ENCODE measurements around the gene SH3BGRL. TPM values are rescaled to one million over a fixed set of nuclear protein-coding genes. Genes with fewer than 3 reads are reported as not detected.
A peak's percentile ranks its signal among the peaks of the same experiment; 100 is the strongest.

The SH3BGRL gene
- polyA plus RNA-seq, 3 donors = 203 to 374 (median 318) TPM

- no peak overlapping the region for H3K27ac ChIP-seq (ENCODE audit: low read depth in 1 of 2, low read length in 2 of 2)
- no peak overlapping the region for H3K9ac ChIP-seq (ENCODE audit: insufficient read depth, low read length, poor library complexity, severe bottlenecking)
- peak; percentile 1 to 12 (median 1) for DNase-seq
- TF ChIP-seq, protein P1, sequence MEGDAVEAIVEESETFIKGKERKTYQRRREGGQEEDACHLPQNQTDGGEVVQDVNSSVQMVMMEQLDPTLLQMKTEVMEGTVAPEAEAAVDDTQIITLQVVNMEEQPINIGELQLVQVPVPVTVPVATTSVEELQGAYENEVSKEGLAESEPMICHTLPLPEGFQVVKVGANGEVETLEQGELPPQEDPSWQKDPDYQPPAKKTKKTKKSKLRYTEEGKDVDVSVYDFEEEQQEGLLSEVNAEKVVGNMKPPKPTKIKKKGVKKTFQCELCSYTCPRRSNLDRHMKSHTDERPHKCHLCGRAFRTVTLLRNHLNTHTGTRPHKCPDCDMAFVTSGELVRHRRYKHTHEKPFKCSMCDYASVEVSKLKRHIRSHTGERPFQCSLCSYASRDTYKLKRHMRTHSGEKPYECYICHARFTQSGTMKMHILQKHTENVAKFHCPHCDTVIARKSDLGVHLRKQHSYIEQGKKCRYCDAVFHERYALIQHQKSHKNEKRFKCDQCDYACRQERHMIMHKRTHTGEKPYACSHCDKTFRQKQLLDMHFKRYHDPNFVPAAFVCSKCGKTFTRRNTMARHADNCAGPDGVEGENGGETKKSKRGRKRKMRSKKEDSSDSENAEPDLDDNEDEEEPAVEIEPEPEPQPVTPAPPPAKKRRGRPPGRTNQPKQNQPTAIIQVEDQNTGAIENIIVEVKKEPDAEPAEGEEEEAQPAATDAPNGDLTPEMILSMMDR (IDR thresholded peaks at IDR 0.05) = peak; percentile 61
- no peaks in the 10 kb centered on the region for H3K9me3 ChIP-seq (replicated peaks in 1 of 2; ENCODE audit: control insufficient read depth in 1 of 2, insufficient read depth in 1 of 2, low read length in 2 of 2)
- Mint-ChIP-seq H3K36me3 (no peaks in the 10 kb centered on the region), H3K9me3 (no peaks in the 10 kb centered on the region), H3K27me3 (ENCODE audit: low read depth in 3 of 3) (peaks cover 0 to 3% (median 0%) of the 10 kb centered on the region in 3 donors), H3K27ac (no peak overlapping the region), H3K4me1 (no peaks in the 10 kb centered on the region), H3K4me3 (no peak overlapping the region)
- H4K20me1 ChIP-seq (ENCODE audit: insufficient read depth, low read length) = no peaks in the 10 kb centered on the region
- no CpG with 5 or more reads among the region's 1 CpG for WGBS (ENCODE audit: insufficient coverage)
- H3K4me3 ChIP-seq (replicated peaks in 1 of 3; ENCODE audit: low read depth in 2 of 3, low read length in 3 of 3) = no peak overlapping the region
- no peaks in the 10 kb centered on the region for H3K36me3 ChIP-seq (replicated peaks in 1 of 2; ENCODE audit: control insufficient read depth in 1 of 2, insufficient read depth in 2 of 2, low read length in 2 of 2)
- intact Hi-C loops (cut with micrococcal nuclease) = no loop called here
- H3K4me2 ChIP-seq (replicated peaks; ENCODE audit: extremely low read depth, low read length, poor library complexity, severe bottlenecking) = no peak overlapping the region
- no peak overlapping the region for H2AFZ ChIP-seq (ENCODE audit: insufficient read depth, low read depth, low read length, poor library complexity, severe bottlenecking)
- no peaks in the 10 kb centered on the region for H3K79me2 ChIP-seq (ENCODE audit: insufficient read depth, low read length)
- no peaks in the 10 kb centered on the region for H3K4me1 ChIP-seq (ENCODE audit: control insufficient read depth in 1 of 2, insufficient read depth in 2 of 2, low read length in 2 of 2)
- H3K27me3 ChIP-seq (ENCODE audit: control insufficient read depth in 2 of 2, insufficient read depth in 2 of 2, low read length in 2 of 2) = no peaks in the 10 kb centered on the region
These were observed 27.6 kb upstream of the SH3BGRL start for GRCh38 chrX:81174286-81174685.

GRCh38 chrX:81195259-81195658 is 6.6 kb upstream of the SH3BGRL start:
- no peak overlapping the region for H3K27ac Mint-ChIP-seq
- H3K9ac ChIP-seq (ENCODE audit: insufficient read depth, low read length, poor library complexity, severe bottlenecking) = no peak overlapping the region
- WGBS (ENCODE audit: insufficient coverage) = no CpG with 5 or more reads among the region's 2 CpGs
- no peaks in the 10 kb centered on the region for H3K79me2 ChIP-seq (ENCODE audit: insufficient read depth, low read length)
- no peak overlapping the region for H3K27ac ChIP-seq (ENCODE audit: low read depth in 1 of 2, low read length in 2 of 2)
- no peak overlapping the region for H2AFZ ChIP-seq (ENCODE audit: insufficient read depth, low read depth, low read length, poor library complexity, severe bottlenecking)
- H3K9me3 Mint-ChIP-seq = peaks cover 0 to 1% (median 0%) of the 10 kb centered on the region in 7 donors
- TF ChIP-seq, protein P1 (IDR thresholded peaks at IDR 0.05) = no peak
- H3K27me3 Mint-ChIP-seq (ENCODE audit: low read depth in 3 of 3) = no peaks in the 10 kb centered on the region
- H3K4me1 ChIP-seq (ENCODE audit: control insufficient read depth in 1 of 2, insufficient read depth in 2 of 2, low read length in 2 of 2) = peaks cover 0 to 4% of the 10 kb centered on the region in 2 donors
- H4K20me1 ChIP-seq (ENCODE audit: insufficient read depth, low read length) = no peaks in the 10 kb centered on the region
- DNase-seq = no peak
- no peaks in the 10 kb centered on the region for H3K36me3 Mint-ChIP-seq
- H3K4me3 ChIP-seq (replicated peaks in 1 of 3; ENCODE audit: low read depth in 2 of 3, low read length in 3 of 3) = no peak overlapping the region
- intact Hi-C loops (cut with micrococcal nuclease) = no loop called here
- H3K9me3 ChIP-seq (replicated peaks in 1 of 2; ENCODE audit: control insufficient read depth in 1 of 2, insufficient read depth in 1 of 2, low read length in 2 of 2) = no peaks in the 10 kb centered on the region
- no peaks in the 10 kb centered on the region for H3K36me3 ChIP-seq (replicated peaks in 1 of 2; ENCODE audit: control insufficient read depth in 1 of 2, insufficient read depth in 2 of 2, low read length in 2 of 2)
- H3K4me2 ChIP-seq (replicated peaks; ENCODE audit: extremely low read depth, low read length, poor library complexity, severe bottlenecking) = no peak overlapping the region
- H3K4me3 Mint-ChIP-seq = no peak overlapping the region
- no peaks in the 10 kb centered on the region for H3K27me3 ChIP-seq (ENCODE audit: control insufficient read depth in 2 of 2, insufficient read depth in 2 of 2, low read length in 2 of 2)
- H3K4me1 Mint-ChIP-seq = peaks cover 11% of the 10 kb centered on the region
